ENCODE results near the gene HNRNPH2.

The HNRNPH2 gene

GRCh38 chrX:101407748-101408531 is at the start of gene HNRNPH2, which contains the start of gene GLA:
Gene HNRNPH2 (plus strand): TSS chrX:101408222. CDS start chrX:101411989, 3,767 bp downstream.
Gene GLA (minus strand): TSS chrX:101407925. CDS start chrX:101407903, 22 bp downstream.
- in situ Hi-C loops (cut with HindIII; ENCODE audit: low sequenced_read_pairs): no loop called here

- in situ Hi-C loops (cut with HindIII; ENCODE audit: low sequenced_read_pairs): no loop called here
Observed at GRCh38 chrX:101359966-101360365, 48.1 kb upstream of the HNRNPH2 start.

- in situ Hi-C loops (cut with HindIII; ENCODE audit: low sequenced_read_pairs): no loop called here
Observed at GRCh38 chrX:101360390-101360789, 47.6 kb upstream of the HNRNPH2 start.

- in situ Hi-C loops (cut with HindIII; ENCODE audit: low sequenced_read_pairs): no loop called here
Observed at GRCh38 chrX:101362116-101362515, 45.9 kb upstream of the HNRNPH2 start.

GRCh38 chrX:101362757-101363156 is 45.3 kb upstream of the HNRNPH2 start:
- in situ Hi-C loops (cut with HindIII; ENCODE audit: low sequenced_read_pairs): no loop called here

- in situ Hi-C loops (cut with HindIII; ENCODE audit: low sequenced_read_pairs): no loop called here
Observed at GRCh38 chrX:101365301-101365795, 42.7 kb upstream of the HNRNPH2 start.

GRCh38 chrX:101368800-101369199 is 39.2 kb upstream of the HNRNPH2 start:
- in situ Hi-C loops (cut with HindIII; ENCODE audit: low sequenced_read_pairs): no loop called here

GRCh38 chrX:101369687-101370086 is 38.3 kb upstream of the HNRNPH2 start:
- in situ Hi-C loops (cut with HindIII; ENCODE audit: low sequenced_read_pairs): no loop called here

- in situ Hi-C loops (cut with HindIII; ENCODE audit: low sequenced_read_pairs): no loop called here
Observed at GRCh38 chrX:101370888-101371504, 37.0 kb upstream of the HNRNPH2 start.

GRCh38 chrX:101377547-101377946 is 30.5 kb upstream of the HNRNPH2 start:
- in situ Hi-C loops (cut with HindIII; ENCODE audit: low sequenced_read_pairs): no loop called here

GRCh38 chrX:101383679-101384205 is 24.3 kb upstream of the HNRNPH2 start:
- in situ Hi-C loops (cut with HindIII; ENCODE audit: low sequenced_read_pairs): loop anchor here (5.0 kb wide), 1 partner anchor 36 kb away; the partner anchor contains the start of gene TIMM8A

- in situ Hi-C loops (cut with HindIII; ENCODE audit: low sequenced_read_pairs): no loop called here
Observed at GRCh38 chrX:101385026-101385684, 22.9 kb upstream of the HNRNPH2 start.

GRCh38 chrX:101385795-101386541 is 22.1 kb upstream of the HNRNPH2 start, which contains the start of gene BTK:
Gene BTK (minus strand): TSS chrX:101386191. CDS start chrX:101375284, 10,907 bp downstream.
- in situ Hi-C loops (cut with HindIII; ENCODE audit: low sequenced_read_pairs): no loop called here

- in situ Hi-C loops (cut with HindIII; ENCODE audit: low sequenced_read_pairs): no loop called here
Observed at GRCh38 chrX:101386542-101386885, 21.5 kb upstream of the HNRNPH2 start.

GRCh38 chrX:101388604-101389003 is 19.4 kb upstream of the HNRNPH2 start:
- in situ Hi-C loops (cut with HindIII; ENCODE audit: low sequenced_read_pairs): no loop called here

- in situ Hi-C loops (cut with HindIII; ENCODE audit: low sequenced_read_pairs): no loop called here
Observed at GRCh38 chrX:101390664-101391525, 17.1 kb upstream of the HNRNPH2 start, which contains the start of gene RPL36A. Gene RPL36A (plus strand): TSS chrX:101391011. CDS start chrX:101391044, 33 bp downstream.

GRCh38 chrX:101391831-101392230 is 16.2 kb upstream of the HNRNPH2 start:
- in situ Hi-C loops (cut with HindIII; ENCODE audit: low sequenced_read_pairs): no loop called here

- in situ Hi-C loops (cut with HindIII; ENCODE audit: low sequenced_read_pairs): no loop called here
Observed at GRCh38 chrX:101393530-101394305, 14.3 kb upstream of the HNRNPH2 start.

- in situ Hi-C loops (cut with HindIII; ENCODE audit: low sequenced_read_pairs): no loop called here
Observed at GRCh38 chrX:101394372-101394771, 13.7 kb upstream of the HNRNPH2 start.
